DMS153 treated with DMSO at 0.1 percent for 48 hours (cell line): ENCODE data around the gene KRTAP4-5.
"Not testable (repeated sequence)": the region's sequence is repeated elsewhere in the genome, so short reads cannot be mapped to it uniquely, and the experiment has no call there.

Experiments
- DNase-seq: peaks from one replicate; lab custom pipeline; 2025; ENCODE audit not compliant: unreplicated experiment; lab: John Stamatoyannopoulos, UW

KRTAP4-5 gene

DNA sequence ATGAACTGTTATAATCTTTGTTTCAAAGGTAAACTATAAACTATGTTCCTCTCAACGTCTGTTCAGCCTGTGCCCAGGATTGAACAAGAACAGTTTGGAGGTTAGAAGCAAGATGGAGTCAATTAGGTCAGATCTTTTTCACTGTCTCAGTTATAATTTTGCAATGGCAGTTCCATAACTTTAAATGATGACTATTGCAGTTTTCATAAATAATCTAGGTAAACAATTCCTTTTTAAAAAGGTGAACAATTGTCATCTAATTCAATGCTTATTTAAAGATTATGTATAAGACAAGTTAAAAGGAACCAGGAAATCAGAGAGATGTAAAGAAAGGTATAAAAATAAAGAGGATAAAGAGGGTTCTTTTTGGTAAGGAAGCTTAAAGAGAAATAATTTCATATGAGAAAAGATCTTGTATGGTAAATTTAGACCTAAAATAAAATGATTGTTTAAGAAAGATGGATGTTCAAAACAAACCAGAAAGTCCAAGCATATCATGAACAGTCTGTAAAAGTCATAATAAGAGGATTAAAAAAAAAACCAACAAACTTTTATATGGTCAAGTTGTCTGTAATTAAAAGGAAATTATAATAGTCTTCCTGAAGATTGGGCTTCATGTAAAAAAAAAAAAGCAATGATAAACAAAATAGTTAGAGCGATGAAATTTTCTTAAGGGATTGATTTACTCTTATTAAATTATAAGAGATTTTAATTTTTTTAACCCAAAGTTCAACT, 38.3 kb downstream of the KRTAP4-5 start:
- no peak for DNase-seq

DNA sequence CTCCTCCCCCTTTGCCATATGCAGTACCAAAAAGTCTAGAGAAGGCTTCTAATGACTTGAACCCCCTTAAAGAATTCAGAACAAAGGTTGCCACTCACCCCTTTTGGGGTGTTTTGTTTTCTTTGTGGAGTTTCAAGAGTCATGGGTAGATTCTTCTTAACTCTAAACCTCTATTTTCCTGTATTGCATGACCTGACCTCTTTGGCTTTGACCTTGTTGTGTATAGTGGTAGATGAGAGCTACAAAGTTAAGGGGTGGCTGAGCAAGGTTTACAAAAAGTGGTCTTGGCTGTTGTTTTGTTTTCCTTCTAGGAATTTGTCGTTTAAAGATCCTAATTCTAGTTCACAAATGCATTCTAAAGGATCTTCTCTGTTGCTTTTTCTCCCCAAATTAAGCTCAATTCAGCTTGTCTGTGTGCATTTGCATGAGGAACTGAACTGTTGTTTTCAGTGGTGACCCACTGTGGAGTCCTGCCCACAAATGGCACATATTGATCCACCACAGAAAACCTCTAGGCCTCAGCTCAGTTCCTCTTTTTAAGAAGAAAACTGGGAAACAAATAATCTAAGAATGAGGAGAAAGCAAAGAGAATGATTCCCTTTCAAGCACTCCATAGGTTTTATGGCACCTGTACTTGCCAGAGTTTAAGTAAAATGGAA, 40.8 kb downstream of the KRTAP4-5 start:
- DNase-seq: not testable (repeated sequence)

DNA sequence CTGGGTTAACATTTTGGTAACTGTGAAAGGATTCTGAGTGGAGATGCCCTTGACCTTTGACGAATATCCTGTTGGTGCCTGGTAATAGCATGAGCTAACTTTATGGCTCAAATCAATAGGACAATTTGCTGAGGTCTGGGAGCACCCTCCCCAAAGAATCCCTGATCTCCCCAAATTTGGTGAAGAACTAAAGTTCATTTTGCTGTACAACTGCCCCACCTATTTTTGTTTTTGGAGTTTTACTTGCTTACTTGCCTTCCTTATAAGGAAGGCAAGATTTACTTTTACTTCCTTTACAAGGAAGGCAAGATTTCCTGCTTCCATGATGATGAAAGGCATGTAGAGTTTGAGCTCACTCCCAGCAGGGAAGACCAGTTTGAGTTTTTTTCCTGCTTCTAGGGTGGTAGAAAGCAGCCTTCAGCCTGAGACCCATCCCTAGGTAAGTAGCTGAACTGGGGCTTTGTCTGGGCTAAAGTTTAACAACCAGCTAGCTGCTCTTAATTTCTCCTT, 41.6 kb downstream of the KRTAP4-5 start:
- no peak for DNase-seq

DNA sequence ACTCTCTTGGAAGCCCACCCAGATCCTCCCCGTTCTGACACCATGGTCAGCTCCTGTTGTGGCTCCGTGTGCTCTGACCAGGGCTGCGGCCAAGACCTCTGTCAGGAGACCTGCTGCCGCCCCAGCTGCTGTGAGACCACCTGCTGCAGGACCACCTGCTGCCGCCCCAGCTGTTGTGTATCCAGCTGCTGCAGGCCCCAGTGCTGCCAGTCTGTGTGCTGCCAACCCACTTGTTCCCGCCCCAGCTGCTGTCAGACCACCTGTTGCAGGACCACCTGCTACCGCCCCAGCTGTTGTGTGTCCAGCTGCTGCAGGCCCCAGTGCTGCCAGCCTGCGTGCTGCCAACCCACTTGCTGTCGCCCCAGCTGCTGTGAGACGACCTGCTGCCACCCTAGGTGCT, 44.3 kb downstream of the KRTAP4-5 start, which contains the start of gene KRTAP4-9:
Gene KRTAP4-9, plus strand, starts transcription at position 43 of the 400 bp plus-strand sequence. Its CDS starts 0 bp downstream, at position 43.
- DNase-seq: not testable (repeated sequence)

DNA sequence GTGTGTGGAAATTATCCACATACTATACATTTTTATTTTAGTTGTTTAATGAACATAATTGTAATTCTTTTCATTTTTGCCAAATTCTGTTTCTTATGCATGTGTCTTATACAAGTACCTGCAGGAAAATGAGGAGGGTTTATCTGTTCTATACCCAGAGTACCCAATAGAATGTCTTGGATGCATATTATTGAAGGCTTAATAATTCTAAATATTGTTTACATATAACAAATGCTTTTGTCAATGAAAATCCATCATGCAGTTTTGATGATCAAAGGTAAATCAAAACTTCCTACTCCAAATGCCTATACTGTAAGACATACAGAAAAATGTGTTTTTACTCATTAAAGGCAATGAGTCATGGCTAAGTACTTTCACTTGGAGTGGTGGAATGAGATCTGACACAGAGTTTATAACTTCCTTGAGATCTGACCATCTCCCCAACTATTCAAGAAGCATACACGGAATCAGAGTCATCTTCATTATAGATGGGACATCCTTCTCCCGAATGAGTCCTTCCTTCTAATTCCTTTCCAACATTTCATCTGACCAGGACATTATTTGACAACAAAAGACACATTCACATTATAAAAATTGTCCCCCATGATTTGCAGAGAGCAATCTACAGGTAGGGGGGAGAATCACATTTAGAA, 45.1 kb downstream of the KRTAP4-5 start:
- not testable (repeated sequence) for DNase-seq

DNA sequence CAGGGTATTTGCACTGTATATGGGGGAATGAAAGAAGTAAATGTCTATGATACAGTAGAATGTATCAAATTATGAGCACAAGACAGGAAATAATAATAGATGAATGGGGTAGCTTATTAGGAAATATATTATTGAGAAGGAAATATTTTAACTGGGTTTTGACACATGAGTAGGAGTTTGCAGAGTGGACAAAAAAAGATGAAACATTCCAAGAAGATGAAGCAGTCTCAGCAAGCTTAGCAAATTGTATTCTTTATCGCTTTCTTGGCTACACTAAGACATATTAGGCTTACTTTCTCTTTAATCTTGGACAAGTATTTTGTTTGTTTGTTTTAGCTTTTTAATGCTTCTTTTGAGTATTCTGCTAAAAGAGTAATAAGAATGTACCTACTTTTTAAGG, 45.7 kb downstream of the KRTAP4-5 start:
- no peak for DNase-seq

DNA sequence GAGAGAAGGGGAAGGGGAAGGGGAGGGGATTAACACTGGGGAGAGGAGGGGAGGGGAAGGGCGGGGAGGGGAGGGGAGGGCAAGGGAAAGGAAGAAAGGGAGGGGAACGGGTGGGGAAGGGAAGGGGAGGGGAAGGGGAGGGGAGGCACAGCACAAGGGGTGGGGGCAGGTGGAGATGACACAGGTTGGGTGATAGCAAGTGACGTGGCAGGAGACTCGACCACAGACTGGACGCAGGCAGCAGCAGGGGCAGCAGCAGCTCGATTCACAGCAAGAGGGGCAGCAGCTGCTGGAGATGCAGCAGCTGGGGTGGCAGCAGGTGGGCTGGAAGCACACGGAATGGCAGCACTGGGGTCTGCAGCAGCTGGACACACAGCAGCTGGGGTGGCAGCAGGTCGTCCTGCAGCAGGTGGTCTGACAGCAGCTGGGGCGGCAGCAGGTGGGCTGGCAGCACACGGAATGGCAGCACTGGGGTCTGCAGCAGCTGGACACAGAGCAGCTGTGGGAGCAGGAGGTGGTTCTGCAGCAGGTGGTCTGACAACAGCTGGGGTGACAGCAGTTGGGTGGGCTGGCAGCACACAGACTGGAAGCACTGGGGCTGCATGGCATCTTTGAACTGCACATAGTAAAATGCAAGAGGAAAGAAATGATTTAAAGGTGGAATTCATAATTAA, 47.9 kb downstream of the KRTAP4-5 start, which contains the start of gene KRTAP4-16:
Gene KRTAP4-16, minus strand, starts transcription at position 624 of the 674 bp plus-strand sequence. Its CDS starts 0 bp downstream, at position 624.
- no peak for DNase-seq

DNA sequence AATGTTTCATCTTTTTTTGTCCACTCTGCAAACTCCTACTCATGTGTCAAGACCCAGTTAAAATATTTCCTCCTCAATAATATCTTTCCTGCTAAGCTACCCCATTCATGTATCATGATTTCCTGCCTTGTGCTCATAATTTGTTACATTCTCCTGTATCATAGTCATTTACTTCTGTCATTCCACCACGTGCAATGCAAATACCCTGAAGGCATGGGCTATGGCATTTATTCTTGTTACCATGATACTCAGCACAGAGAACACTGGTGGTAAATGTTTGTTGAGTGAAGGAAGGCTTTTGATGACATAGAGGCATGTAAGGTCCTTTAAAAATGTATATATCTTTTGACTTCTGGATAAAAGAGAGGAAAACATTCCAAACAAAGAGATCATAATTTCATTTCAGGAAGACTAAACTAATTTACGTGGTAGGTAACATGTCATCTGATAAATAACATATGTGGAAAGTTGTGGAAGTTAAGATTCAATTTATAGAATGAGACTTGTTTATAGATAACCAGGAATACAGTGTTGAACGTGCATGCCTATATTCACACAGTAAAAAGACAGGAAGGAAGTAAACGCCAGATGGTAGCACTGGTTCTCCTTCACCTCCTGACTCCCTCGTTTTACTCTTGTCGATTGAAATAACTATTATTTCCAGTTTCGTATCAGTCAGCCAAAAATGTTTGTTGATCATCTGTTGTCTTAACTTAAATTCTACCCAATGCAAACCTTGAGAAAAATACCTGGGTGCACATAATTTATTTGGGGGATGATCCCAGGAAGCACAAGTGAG, 49.7 kb downstream of the KRTAP4-5 start:
- DNase-seq: not testable (repeated sequence)
